Astrocyte of the spinal cord (primary cell): ENCODE measurements around the gene NANS.

ENCODE experiments used
- DNase-seq: peaks from one replicate; pipeline ENCODE4 v3.0.0; 2011; ENCODE audit warnings: low read depth, low spot score
- H3K4me3 ChIP-seq: 2 replicates; pipeline ENCODE4 v1.5.1; 2011; ENCODE audit warnings: low read depth, mild to moderate bottlenecking, low read length, moderate library complexity
- CTCF ChIP-seq: IDR thresholded peaks from 2 replicates; pipeline ENCODE4 v1.5.1; 2012; ENCODE audit warnings: low read depth, mild to moderate bottlenecking, low read length, inconsistent platforms
- in situ Hi-C: cut with HindIII; loops from 2 replicates; pipeline ENCODE4 v1.10.0; 2017; ENCODE audit warnings: low sequenced_read_pairs

The NANS gene

GRCh38 chr9:98046180-98046543, 10.4 kb upstream of the NANS start:
- no peak overlapping the region for H3K4me3 ChIP-seq
- no peak for DNase-seq
- in situ Hi-C loops: no loop called here
- no peak for TF ChIP-seq CTCF

GRCh38 chr9:98047002-98047401, 9.5 kb upstream of the NANS start:
- TF ChIP-seq CTCF: no peak
- DNase-seq: no peak
- no peak overlapping the region for H3K4me3 ChIP-seq
- in situ Hi-C loops: no loop called here

- no peak for DNase-seq
- no peak overlapping the region for H3K4me3 ChIP-seq
- no peak for TF ChIP-seq CTCF
- in situ Hi-C loops: no loop called here
Observed at GRCh38 chr9:98049288-98050072, 7.1 kb upstream of the NANS start.

GRCh38 chr9:98050351-98050750, 6.2 kb upstream of the NANS start:
- no peak for TF ChIP-seq CTCF
- no peak for DNase-seq
- in situ Hi-C loops: no loop called here
- no peak overlapping the region for H3K4me3 ChIP-seq

- in situ Hi-C loops: no loop called here
- no peak overlapping the region for H3K4me3 ChIP-seq
- no peak for TF ChIP-seq CTCF
- no peak for DNase-seq
Observed at GRCh38 chr9:98054376-98054951, 2.1 kb upstream of the NANS start.

- DNase-seq: no peak
- TF ChIP-seq CTCF: no peak
- peak overlapping the region; percentile 62 for H3K4me3 ChIP-seq
- in situ Hi-C loops: no loop called here
Observed at GRCh38 chr9:98057138-98057799, 737 bp downstream of the NANS start.
